SK-N-SH treated with all-trans-retinoic acid at 6 μM for 48 hours (cell line): ENCODE measurements around the gene ZNF488.

Experiments used
- ATAC-seq: fragments of 200-7000 bp; cut with Tn5 transposase; 3 replicates; pipeline ENCODE4 v1.9.1; 2020; ENCODE audit warnings: mild to moderate bottlenecking, moderate library complexity
- BACH2 ChIP-seq: fragments of 250-450 bp; sonication (Bioruptor Pico); IDR thresholded peaks from 2 replicates; pipeline ENCODE4 v1.9.0; 2021; ENCODE audit warnings: mild to moderate bottlenecking, borderline replicate concordance
- CSDC2 ChIP-seq: fragments of 250-450 bp; sonication (Bioruptor Pico); IDR thresholded peaks from 2 replicates; pipeline ENCODE4 v1.5.0; 2020; ENCODE audit warnings: mild to moderate bottlenecking, moderate library complexity
- ESRRG ChIP-seq: fragments of 250-450 bp; sonication (Bioruptor Pico); IDR thresholded peaks from 2 replicates; pipeline ENCODE4 v1.6.1; 2021; ENCODE audit warnings: mild to moderate bottlenecking
- GLIS3 ChIP-seq: fragments of 250-450 bp; sonication (Bioruptor Pico); IDR thresholded peaks from 2 replicates; pipeline ENCODE4 v1.5.0; 2020; ENCODE audit warnings: mild to moderate bottlenecking, moderate library complexity
- ISL1 ChIP-seq: fragments of 250-450 bp; sonication (Bioruptor Pico); IDR thresholded peaks from 2 replicates; pipeline ENCODE4 v2.1.2; 2022; ENCODE audit warnings: mild to moderate bottlenecking, moderate library complexity
- OSR1 ChIP-seq: fragments of 250-450 bp; sonication (Bioruptor Pico); IDR thresholded peaks from 2 replicates; pipeline ENCODE4 v1.8.0; 2022; ENCODE audit warnings: moderate library complexity, mild to moderate bottlenecking, inconsistent platforms
- PPARA ChIP-seq: fragments of 250-450 bp; sonication (Bioruptor Pico); IDR thresholded peaks from 2 replicates; pipeline ENCODE4 v1.5.0; 2020; ENCODE audit warnings: mild to moderate bottlenecking, borderline replicate concordance
- RARB ChIP-seq: fragments of 250-450 bp; sonication (Bioruptor Pico); IDR thresholded peaks from 2 replicates; pipeline ENCODE4 v1.8.0; 2021; ENCODE audit warnings: mild to moderate bottlenecking, moderate library complexity
- TCF4 ChIP-seq: fragments of 250-450 bp; sonication (Bioruptor Pico); IDR thresholded peaks from 2 replicates; pipeline ENCODE4 v1.8.0; 2021; ENCODE audit warnings: mild to moderate bottlenecking, moderate library complexity, borderline replicate concordance
- TOX ChIP-seq: fragments of 250-450 bp; sonication (Bioruptor Pico); IDR thresholded peaks from 2 replicates; pipeline ENCODE4 v1.8.0; 2021; ENCODE audit warnings: mild to moderate bottlenecking, moderate library complexity, borderline replicate concordance
- ZC3H10 ChIP-seq: fragments of 250-450 bp; sonication (Bioruptor Pico); IDR thresholded peaks from 2 replicates; pipeline ENCODE4 v1.5.1; 2021; ENCODE audit warnings: mild to moderate bottlenecking, moderate library complexity
- ZFP30 ChIP-seq: fragments of 450-650 bp; formaldehyde crosslinking; IDR thresholded peaks from 2 replicates; pipeline ENCODE4 v1.5.0; 2022; ENCODE audit warnings: mild to moderate bottlenecking, moderate library complexity
- ZNF565 ChIP-seq: fragments of 450-650 bp; formaldehyde crosslinking; conservative IDR thresholded peaks from 2 replicates; pipeline ENCODE4 v1.5.0; 2020; ENCODE audit warnings: low read depth, mild to moderate bottlenecking, moderate library complexity
- ZNF70 ChIP-seq: fragments of 450-650 bp; formaldehyde crosslinking; IDR thresholded peaks from 2 replicates; pipeline ENCODE4 v1.5.0; 2020; ENCODE audit warnings: mild to moderate bottlenecking, moderate library complexity
- ZNF8 ChIP-seq: fragments of 450-650 bp; formaldehyde crosslinking; IDR thresholded peaks from 2 replicates; pipeline ENCODE4 v1.5.0; 2020; ENCODE audit warnings: mild to moderate bottlenecking, moderate library complexity
- TF ChIP-seq, protein P1 (sequence below): fragments of 250-450 bp; sonication (Bioruptor Pico); IDR thresholded peaks from 2 replicates; pipeline ENCODE4 v1.8.0; 2020; ENCODE audit warnings: mild to moderate bottlenecking, moderate library complexity, borderline replicate concordance
- TF ChIP-seq, protein P2 (sequence below): fragments of 250-450 bp; sonication (Bioruptor Pico); IDR thresholded peaks from 2 replicates; pipeline ENCODE4 v1.5.1; 2020; ENCODE audit warnings: low read depth, mild to moderate bottlenecking, moderate library complexity
- TF ChIP-seq, protein P3 (sequence below): fragments of 250-450 bp; sonication (Bioruptor Pico); IDR thresholded peaks from 2 replicates; pipeline ENCODE4 v1.8.0; 2021; ENCODE audit warnings: low read depth, mild to moderate bottlenecking, moderate library complexity, borderline replicate concordance
- TF ChIP-seq, protein P4 (sequence below): fragments of 250-450 bp; sonication (Bioruptor Pico); IDR thresholded peaks from 2 replicates; pipeline ENCODE4 v1.5.1; 2021; ENCODE audit warnings: mild to moderate bottlenecking, moderate library complexity
- TF ChIP-seq, protein P5 (sequence below): fragments of 250-450 bp; sonication (Bioruptor Pico); IDR thresholded peaks from 2 replicates; pipeline ENCODE4 v1.5.0; 2020; ENCODE audit warnings: mild to moderate bottlenecking, moderate library complexity

The ZNF488 gene

DNA sequence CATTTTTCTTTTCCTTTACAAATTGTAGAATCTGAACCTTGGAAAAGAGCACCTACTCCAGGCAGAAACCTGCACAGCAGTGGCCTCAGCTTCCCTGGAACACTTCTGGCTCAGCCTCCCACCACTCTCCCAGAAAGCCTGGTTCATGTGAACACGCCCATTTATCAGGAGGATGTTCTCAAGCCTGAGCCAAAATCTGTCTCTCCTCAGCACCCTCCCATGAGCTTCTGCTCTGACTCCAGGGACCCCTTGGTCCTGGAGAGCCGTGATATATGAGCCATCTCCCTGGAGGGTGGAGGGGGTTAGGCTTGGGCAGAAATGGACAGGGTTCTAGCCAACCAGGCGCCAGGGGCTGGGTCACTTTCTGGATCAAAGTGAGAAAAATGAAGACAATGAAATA is 51.7 kb downstream of the ZNF488 start:
- ATAC-seq: no peak
- TF ChIP-seq ZNF70 (CRISPR knock-in tag) (no peak), RARB (CRISPR knock-in tag) (no peak)
- TF ChIP-seq, all 23 proteins: peak for 0

DNA sequence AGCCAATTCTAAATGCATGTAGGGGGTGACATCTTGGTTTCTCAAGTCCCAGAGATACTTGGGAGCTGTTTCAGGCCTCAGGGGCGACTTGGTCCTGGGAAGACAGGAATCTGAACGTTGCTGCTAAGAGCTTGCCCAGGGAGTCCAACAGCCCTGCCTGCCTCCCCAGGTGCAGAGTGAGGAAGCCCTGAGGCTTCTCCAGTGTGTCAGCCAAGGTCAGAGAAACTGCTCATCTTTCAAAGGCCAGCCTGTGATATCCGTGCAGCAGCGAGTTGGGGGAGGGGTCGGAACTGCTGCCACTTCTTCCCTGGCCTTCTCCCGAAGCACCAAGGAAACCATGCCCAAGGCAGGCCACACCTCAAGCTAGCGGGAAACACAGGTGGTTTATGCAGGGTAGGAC is 52.1 kb downstream of the ZNF488 start:
- TF ChIP-seq, protein P1, sequence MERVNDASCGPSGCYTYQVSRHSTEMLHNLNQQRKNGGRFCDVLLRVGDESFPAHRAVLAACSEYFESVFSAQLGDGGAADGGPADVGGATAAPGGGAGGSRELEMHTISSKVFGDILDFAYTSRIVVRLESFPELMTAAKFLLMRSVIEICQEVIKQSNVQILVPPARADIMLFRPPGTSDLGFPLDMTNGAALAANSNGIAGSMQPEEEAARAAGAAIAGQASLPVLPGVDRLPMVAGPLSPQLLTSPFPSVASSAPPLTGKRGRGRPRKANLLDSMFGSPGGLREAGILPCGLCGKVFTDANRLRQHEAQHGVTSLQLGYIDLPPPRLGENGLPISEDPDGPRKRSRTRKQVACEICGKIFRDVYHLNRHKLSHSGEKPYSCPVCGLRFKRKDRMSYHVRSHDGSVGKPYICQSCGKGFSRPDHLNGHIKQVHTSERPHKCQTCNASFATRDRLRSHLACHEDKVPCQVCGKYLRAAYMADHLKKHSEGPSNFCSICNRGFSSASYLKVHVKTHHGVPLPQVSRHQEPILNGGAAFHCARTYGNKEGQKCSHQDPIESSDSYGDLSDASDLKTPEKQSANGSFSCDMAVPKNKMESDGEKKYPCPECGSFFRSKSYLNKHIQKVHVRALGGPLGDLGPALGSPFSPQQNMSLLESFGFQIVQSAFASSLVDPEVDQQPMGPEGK (CRISPR knock-in tag): no peak
- TF ChIP-seq PPARA (CRISPR knock-in tag): no peak
- no peak for TF ChIP-seq BACH2
- TF ChIP-seq, protein P2, sequence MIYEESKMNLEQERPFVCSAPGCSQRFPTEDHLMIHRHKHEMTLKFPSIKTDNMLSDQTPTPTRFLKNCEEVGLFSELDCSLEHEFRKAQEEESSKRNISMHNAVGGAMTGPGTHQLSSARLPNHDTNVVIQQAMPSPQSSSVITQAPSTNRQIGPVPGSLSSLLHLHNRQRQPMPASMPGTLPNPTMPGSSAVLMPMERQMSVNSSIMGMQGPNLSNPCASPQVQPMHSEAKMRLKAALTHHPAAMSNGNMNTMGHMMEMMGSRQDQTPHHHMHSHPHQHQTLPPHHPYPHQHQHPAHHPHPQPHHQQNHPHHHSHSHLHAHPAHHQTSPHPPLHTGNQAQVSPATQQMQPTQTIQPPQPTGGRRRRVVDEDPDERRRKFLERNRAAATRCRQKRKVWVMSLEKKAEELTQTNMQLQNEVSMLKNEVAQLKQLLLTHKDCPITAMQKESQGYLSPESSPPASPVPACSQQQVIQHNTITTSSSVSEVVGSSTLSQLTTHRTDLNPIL (CRISPR knock-in tag): no peak
- no peak for TF ChIP-seq CSDC2 (CRISPR knock-in tag)
- no peak for TF ChIP-seq TCF4 (CRISPR knock-in tag)
- no peak for TF ChIP-seq TOX (CRISPR knock-in tag)
- TF ChIP-seq, protein P3, sequence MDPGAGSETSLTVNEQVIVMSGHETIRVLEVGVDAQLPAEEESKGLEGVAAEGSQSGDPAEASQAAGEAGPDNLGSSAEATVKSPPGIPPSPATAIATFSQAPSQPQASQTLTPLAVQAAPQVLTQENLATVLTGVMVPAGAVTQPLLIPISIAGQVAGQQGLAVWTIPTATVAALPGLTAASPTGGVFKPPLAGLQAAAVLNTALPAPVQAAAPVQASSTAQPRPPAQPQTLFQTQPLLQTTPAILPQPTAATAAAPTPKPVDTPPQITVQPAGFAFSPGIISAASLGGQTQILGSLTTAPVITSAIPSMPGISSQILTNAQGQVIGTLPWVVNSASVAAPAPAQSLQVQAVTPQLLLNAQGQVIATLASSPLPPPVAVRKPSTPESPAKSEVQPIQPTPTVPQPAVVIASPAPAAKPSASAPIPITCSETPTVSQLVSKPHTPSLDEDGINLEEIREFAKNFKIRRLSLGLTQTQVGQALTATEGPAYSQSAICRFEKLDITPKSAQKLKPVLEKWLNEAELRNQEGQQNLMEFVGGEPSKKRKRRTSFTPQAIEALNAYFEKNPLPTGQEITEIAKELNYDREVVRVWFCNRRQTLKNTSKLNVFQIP: no peak
- TF ChIP-seq ZNF565 (CRISPR knock-in tag): no peak
- no peak for TF ChIP-seq ZNF8 (CRISPR knock-in tag)
- TF ChIP-seq ISL1 (CRISPR knock-in tag): no peak
- no peak for TF ChIP-seq ZFP30 (CRISPR knock-in tag)
- TF ChIP-seq ESRRG (CRISPR knock-in tag): no peak
- no peak for ATAC-seq

DNA sequence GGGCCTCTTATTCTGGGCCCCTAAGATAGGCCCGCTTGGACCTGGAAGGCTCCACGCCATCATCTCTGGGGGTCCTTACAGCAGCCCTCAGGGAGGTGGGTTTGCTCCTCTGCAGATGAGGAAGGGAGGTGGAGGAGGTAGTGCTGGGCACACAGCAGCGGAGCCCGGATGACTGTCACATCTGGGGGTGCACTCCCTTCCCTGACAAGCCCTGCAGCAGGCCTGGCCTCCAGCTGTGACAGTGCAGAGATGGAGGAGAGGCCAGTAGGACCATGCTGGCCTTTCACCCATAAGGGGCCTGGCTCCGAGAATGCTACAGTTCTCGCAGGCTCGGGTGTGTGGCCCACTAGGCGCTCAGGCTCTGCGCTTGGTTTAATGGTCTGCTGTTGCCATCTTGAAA is 52.6 kb downstream of the ZNF488 start:
- no peak for ATAC-seq
- TF ChIP-seq ZC3H10 (CRISPR knock-in tag) (no peak), ZNF565 (CRISPR knock-in tag) (no peak), ZFP30 (CRISPR knock-in tag) (no peak), OSR1 (CRISPR knock-in tag) (no peak), RARB (CRISPR knock-in tag) (no peak)
- TF ChIP-seq, protein P2 (CRISPR knock-in tag): no peak
- TF ChIP-seq, protein P4, sequence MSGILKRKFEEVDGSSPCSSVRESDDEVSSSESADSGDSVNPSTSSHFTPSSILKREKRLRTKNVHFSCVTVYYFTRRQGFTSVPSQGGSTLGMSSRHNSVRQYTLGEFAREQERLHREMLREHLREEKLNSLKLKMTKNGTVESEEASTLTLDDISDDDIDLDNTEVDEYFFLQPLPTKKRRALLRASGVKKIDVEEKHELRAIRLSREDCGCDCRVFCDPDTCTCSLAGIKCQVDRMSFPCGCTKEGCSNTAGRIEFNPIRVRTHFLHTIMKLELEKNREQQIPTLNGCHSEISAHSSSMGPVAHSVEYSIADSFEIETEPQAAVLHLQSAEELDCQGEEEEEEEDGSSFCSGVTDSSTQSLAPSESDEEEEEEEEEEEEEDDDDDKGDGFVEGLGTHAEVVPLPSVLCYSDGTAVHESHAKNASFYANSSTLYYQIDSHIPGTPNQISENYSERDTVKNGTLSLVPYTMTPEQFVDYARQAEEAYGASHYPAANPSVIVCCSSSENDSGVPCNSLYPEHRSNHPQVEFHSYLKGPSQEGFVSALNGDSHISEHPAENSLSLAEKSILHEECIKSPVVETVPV: no peak
- TF ChIP-seq, protein P5, sequence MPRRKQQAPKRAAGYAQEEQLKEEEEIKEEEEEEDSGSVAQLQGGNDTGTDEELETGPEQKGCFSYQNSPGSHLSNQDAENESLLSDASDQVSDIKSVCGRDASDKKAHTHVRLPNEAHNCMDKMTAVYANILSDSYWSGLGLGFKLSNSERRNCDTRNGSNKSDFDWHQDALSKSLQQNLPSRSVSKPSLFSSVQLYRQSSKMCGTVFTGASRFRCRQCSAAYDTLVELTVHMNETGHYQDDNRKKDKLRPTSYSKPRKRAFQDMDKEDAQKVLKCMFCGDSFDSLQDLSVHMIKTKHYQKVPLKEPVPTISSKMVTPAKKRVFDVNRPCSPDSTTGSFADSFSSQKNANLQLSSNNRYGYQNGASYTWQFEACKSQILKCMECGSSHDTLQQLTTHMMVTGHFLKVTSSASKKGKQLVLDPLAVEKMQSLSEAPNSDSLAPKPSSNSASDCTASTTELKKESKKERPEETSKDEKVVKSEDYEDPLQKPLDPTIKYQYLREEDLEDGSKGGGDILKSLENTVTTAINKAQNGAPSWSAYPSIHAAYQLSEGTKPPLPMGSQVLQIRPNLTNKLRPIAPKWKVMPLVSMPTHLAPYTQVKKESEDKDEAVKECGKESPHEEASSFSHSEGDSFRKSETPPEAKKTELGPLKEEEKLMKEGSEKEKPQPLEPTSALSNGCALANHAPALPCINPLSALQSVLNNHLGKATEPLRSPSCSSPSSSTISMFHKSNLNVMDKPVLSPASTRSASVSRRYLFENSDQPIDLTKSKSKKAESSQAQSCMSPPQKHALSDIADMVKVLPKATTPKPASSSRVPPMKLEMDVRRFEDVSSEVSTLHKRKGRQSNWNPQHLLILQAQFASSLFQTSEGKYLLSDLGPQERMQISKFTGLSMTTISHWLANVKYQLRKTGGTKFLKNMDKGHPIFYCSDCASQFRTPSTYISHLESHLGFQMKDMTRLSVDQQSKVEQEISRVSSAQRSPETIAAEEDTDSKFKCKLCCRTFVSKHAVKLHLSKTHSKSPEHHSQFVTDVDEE: no peak

DNA sequence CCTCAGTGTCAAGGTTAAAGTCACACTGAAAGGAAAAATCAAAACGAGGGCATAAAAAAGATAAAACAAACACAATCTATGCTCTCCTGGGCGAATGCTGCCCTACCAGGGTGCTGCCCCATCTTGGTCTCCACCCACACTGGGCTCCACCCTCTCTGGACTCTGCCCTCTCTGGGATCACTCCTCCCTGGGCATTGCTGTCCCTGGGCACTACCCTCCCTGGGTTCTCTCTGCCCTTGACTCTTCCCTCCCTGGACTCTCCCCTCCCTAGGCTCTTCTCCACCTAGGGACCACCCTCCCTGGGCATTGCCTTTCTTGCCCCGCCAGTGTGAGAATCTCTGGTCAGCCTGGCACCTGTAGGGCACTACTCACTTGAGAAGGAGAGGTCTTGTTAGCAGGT is 53.3 kb downstream of the ZNF488 start:
- ATAC-seq: no peak
- TF ChIP-seq GLIS3 (CRISPR knock-in tag) (no peak), BACH2 (no peak), CSDC2 (CRISPR knock-in tag) (no peak), RARB (CRISPR knock-in tag) (no peak), TCF4 (CRISPR knock-in tag) (no peak), OSR1 (CRISPR knock-in tag) (no peak), ZNF565 (CRISPR knock-in tag) (no peak)
- TF ChIP-seq, protein P4: no peak
